ENCODE results near the gene EPAS1. TPM values are rescaled to one million over a fixed set of nuclear protein-coding genes. Genes with fewer than 3 reads are reported as not detected.
"Not testable (repeated sequence)": the region's sequence is repeated elsewhere in the genome, so short reads cannot be mapped to it uniquely, and the experiment has no call there.

EPAS1 gene
- total and polyA plus RNA-seq, 12 donors: 25.2 to 307 (median 175) TPM

DNA sequence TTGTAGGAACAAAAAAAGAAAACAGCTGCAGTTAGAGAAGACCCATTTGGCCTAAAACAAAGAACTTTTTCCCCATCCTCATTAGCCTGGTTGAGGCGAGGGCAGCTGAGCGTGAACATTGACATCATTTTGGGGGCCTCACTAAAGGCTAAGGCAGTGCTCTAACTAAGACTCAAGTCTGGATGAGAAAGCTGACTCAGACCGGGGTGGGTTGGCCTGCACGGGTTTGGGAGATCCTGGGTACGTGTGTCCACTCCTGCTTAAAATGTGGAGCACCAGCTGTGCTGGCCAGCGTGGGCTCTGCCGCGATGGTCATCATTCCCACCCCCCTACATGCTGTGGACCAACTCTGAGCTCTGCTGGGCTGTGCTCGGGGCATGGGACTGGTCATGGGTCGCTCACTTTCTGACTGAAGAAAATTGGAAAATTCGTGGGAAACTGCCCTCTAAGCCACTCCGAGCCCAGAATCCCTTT lies 96.2 kb downstream of the EPAS1 start:
- no peak overlapping the region for H3K4me3 ChIP-seq
- intact Hi-C loops (cut with DNase I): no loop called here
- H3K9me3 ChIP-seq (replicated peaks in 1 of 3): no peaks in the 10 kb centered on the region
- H3K27me3 ChIP-seq: no peaks in the 10 kb centered on the region
- no peak overlapping the region for H3K27ac ChIP-seq
- 84 to 91% (median 88%) methylated on average over 11 to 12 of the region's 12 CpGs for WGBS, 4 donors
- no peak for TF ChIP-seq POLR2A (IDR thresholded peaks at IDR 0.05)
- TF ChIP-seq, protein P1, sequence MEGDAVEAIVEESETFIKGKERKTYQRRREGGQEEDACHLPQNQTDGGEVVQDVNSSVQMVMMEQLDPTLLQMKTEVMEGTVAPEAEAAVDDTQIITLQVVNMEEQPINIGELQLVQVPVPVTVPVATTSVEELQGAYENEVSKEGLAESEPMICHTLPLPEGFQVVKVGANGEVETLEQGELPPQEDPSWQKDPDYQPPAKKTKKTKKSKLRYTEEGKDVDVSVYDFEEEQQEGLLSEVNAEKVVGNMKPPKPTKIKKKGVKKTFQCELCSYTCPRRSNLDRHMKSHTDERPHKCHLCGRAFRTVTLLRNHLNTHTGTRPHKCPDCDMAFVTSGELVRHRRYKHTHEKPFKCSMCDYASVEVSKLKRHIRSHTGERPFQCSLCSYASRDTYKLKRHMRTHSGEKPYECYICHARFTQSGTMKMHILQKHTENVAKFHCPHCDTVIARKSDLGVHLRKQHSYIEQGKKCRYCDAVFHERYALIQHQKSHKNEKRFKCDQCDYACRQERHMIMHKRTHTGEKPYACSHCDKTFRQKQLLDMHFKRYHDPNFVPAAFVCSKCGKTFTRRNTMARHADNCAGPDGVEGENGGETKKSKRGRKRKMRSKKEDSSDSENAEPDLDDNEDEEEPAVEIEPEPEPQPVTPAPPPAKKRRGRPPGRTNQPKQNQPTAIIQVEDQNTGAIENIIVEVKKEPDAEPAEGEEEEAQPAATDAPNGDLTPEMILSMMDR (IDR thresholded peaks at IDR 0.05): no peak
- H3K4me1 ChIP-seq (replicated peaks in 1 of 2): no peaks in the 10 kb centered on the region
- peak in 1 of 7 donors; percentile 30 for DNase-seq
- no peaks in the 10 kb centered on the region for H3K36me3 ChIP-seq (replicated peaks in 1 of 2)

DNA sequence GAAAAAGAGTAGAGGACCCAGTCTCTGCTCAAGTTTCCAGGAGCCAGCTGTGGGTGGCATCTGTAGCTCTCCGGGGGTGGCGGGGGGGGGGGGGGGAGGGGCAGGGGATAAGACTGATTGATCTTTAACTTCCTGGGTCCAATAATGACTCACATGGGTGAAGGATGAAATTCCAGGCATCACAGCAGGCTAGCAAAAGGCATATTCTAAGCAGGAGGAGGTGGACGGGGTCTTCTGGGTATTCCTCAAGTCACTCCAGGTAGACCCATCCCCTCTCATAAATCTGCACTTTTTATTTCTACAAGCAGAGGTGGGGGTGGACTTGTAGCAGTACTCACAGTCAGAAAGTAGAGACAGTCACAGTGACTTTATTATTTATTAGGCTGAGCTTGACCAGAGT lies 96.7 kb downstream of the EPAS1 start:
- Histone ChIP-seq H3K36me3 (replicated peaks in 1 of 2) (no peaks in the 10 kb centered on the region), H3K4me1 (replicated peaks in 1 of 2) (no peaks in the 10 kb centered on the region), H3K27me3 (no peaks in the 10 kb centered on the region), H3K4me3 (no peak overlapping the region), H3K9me3 (replicated peaks in 1 of 3) (no peaks in the 10 kb centered on the region), H3K27ac (no peak overlapping the region)
- 70 to 100% (median 81%) methylated on average over 1 to 3 of the region's 3 CpGs for WGBS, 4 donors
- no peak for TF ChIP-seq POLR2A (IDR thresholded peaks at IDR 0.05)
- TF ChIP-seq, protein P1 (IDR thresholded peaks at IDR 0.05): no peak
- intact Hi-C loops (cut with DNase I): no loop called here
- DNase-seq: no peak

DNA sequence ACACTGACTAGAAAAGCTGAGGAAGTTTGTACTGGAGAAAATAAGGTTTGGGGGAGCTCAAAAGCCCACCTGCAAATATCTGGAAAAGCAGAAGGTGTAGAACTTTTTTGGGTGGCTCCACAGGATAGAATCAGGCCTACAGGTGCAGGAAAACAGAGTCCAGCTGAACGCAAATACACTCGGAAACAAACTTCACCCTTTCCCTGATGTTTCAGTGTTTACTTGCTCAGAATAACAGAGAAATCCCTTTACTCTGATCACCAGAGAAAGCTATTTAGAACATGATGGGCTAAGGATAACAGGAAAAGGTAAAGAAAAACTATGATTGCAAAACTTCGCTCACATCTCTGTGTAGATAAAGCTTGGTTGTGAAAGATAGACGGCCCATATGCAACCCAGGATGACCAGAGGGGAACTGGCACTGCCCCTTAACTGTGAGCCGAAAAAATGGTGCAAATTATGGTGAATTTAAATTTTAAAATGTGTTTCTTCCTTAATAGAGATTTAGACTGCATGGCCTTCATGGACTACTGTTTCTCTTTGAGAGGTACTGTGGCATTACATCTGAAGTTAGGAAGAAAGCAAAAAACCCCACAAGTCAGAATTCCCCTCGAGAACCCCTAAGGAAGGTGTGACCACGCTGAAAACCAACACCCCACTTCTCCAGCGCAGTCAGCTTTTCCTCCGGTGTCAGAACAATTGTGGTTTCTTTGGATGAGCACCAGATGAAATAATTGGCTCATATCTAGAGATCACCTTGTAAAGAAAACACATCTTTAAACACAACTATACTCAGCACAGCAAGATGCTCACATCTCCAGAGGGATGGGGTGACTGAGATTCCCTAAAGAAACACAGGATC lies 97.7 kb downstream of the EPAS1 start:
- TF ChIP-seq POLR2A (IDR thresholded peaks at IDR 0.05): no peak
- TF ChIP-seq, protein P1 (IDR thresholded peaks at IDR 0.05): no peak

DNA sequence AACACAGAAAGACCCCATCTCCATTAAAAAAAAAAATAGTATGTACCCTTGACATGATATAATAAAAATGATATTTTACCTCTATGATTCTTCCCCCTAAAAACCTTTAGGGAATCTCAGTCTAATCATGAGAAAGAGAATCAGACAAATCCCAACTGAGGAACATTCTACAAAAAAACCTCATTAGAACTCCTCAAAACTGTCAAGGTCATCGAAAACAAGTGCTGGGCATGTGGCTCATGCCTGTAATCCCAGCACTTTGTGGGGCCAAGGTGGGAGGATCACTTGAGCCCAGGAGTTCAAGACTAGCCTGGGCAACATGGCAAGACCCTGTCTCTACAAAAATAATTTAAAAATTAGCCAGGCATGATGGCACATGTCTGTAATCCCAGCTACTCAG lies 98.5 kb downstream of the EPAS1 start:
- H3K27ac ChIP-seq; DNase-seq; intact Hi-C loops (cut with DNase I); H3K9me3 ChIP-seq (replicated peaks in 1 of 3); H3K4me3 ChIP-seq; H3K36me3 ChIP-seq (replicated peaks in 1 of 2); H3K27me3 ChIP-seq; H3K4me1 ChIP-seq (replicated peaks in 1 of 2): not testable (repeated sequence)
- WGBS, 4 donors: 70 to 92% (median 72%) methylated on average over 1 of the region's 1 CpG

More for the DNA sequence above, 97.7 kb downstream of the EPAS1 start:
- H3K36me3 ChIP-seq (replicated peaks in 1 of 2): no peaks in the 10 kb centered on the region
- no peak overlapping the region for H3K27ac ChIP-seq
- intact Hi-C loops (cut with DNase I): no loop called here
- H3K27me3 ChIP-seq: no peaks in the 10 kb centered on the region
- no peaks in the 10 kb centered on the region for H3K4me1 ChIP-seq (replicated peaks in 1 of 2)
- 68 to 78% (median 72%) methylated on average over 9 of the region's 9 CpGs for WGBS, 4 donors
- no peaks in the 10 kb centered on the region for H3K9me3 ChIP-seq (replicated peaks in 1 of 3)
- H3K4me3 ChIP-seq: no peak overlapping the region
- DNase-seq: no peak

DNA sequence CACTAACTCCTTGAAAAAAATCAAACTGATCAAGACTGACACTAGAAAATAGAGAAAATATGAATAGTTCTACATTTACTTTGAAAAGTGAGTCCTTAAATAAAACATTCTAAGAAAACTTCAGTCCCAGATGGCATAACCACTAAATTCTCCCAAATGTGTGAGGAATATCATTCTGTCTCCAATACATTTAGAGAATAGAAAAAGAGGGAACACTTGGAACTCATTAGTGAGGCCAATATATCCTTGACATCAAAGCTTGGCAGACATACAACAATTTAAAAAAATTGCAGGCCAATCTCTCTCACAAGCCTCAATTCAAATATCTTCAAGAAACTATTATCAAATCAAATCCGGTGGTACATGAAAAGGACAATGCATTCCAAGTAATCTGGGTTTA lies 102.8 kb downstream of the EPAS1 start:
- TF ChIP-seq, protein P1 (IDR thresholded peaks at IDR 0.05): no peak
- TF ChIP-seq POLR2A (IDR thresholded peaks at IDR 0.05): no peak
- WGBS, 4 donors: 15 to 34% (median 31%) methylated on average over 1 of the region's 1 CpG

More for the DNA sequence above, 102.8 kb downstream of the EPAS1 start:
- Histone ChIP-seq H3K4me3 (no peak overlapping the region), H3K27ac (no peak overlapping the region), H3K9me3 (replicated peaks in 1 of 3) (no peaks in the 10 kb centered on the region), H3K4me1 (replicated peaks in 1 of 2) (no peaks in the 10 kb centered on the region), H3K27me3 (no peaks in the 10 kb centered on the region), H3K36me3 (replicated peaks in 1 of 2) (no peaks in the 10 kb centered on the region)
- DNase-seq: no peak
- intact Hi-C loops (cut with DNase I): no loop called here

Measured in adrenal gland (tissue), 12 donors.